Skeletal muscle cell (primary cell): ENCODE data around the gene AMIGO1.

ENCODE experiments used
- DNase-seq: peaks from one replicate; pipeline ENCODE4 v3.0.0-alpha.2; 2010; ENCODE audit warnings: low read depth
- H3K4me3 ChIP-seq: 2 replicates; pipeline ENCODE4 v1.5.1; 2011; ENCODE audit warnings: low read depth, mild to moderate bottlenecking, control low read depth, low read length, moderate library complexity

AMIGO1 gene

DNA sequence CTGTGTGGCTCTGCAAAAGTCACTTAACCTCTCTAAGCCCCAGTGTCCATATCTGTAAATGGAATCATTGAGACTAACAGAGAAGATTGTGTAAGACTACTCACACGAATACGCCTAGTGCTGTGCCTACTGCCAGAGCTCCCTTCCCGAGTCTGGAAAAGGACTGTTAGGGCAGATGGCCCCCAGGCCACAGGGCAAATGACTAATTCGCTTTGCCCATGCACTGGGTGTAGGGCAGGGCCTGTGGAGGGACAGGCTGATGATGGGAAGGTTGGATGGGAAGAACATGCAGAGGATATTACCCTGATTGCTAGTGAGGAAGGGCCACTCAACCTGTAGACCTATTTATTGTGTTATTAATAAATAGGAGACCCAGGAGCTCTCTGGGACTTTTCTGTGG lies 26.0 kb upstream of the AMIGO1 start:
- H3K4me3 ChIP-seq, result no peak overlapping the region
- DNase-seq, result no peak

DNA sequence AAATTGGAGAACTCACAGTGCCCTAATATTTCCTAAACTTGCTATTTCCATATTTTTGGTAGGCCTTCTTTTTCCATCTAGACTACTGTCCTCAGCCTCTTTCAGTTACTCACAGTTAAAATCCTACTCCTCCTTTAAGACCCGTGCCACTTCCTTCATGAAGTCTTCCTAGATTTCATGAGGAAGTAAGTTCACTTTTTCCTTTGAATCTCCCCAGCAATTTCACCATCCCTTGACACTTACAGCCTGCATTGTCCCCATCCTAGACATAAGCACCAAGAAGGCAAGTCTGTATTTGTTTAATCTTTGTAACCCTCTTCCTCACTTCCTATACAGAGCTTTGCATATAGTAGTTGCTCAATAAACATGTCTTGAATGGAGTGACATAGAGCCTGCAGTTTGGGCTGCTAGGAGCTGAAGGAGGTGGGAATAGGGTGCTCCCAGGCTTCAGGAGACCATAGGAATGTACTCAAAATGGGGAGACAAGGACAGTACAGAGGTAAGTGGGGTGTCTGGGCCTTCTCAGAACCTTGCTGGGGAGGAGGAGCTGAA lies 24.9 kb upstream of the AMIGO1 start:
- no peak for DNase-seq
- H3K4me3 ChIP-seq, result no peak overlapping the region

DNA sequence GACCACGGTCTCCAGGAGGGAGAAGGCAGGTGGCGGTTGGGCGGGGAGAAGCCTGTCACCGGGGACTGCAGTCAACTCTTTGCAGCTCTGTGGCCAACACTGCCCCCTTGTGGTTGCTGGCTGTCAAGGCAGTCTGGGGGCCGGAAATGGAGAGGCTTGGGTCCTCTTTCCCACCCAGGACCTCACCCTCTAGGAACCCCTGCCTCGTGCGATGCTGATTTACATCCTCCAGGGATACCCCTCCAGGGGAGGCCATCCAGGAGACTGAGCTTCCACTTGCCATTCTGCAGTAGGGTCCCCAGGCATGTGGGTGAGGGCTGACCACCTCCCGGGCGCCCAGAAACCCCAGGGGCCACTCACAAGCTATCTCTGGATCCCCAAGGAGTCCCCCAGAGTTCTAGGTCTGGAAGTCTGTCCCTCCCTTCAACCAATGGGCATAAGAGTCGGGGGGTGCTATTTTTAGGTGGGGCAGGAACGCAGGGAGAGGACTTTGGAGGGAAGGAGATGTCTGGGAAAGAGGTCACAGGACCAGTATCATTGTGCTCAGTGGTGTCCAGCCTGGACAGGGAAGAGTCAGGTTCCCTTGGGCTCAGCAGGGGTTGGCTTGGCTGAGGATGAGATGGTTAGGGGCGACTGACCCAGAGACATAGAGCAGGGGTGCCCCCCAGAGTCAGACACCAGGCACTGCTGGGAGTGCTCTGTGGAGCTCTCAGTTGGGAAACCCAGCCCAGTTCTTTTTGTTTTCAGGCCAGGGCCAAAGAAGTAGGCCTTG lies 23.0 kb upstream of the AMIGO1 start:
- peak overlapping the region; percentile 8 for H3K4me3 ChIP-seq
- DNase-seq, result no peak

DNA sequence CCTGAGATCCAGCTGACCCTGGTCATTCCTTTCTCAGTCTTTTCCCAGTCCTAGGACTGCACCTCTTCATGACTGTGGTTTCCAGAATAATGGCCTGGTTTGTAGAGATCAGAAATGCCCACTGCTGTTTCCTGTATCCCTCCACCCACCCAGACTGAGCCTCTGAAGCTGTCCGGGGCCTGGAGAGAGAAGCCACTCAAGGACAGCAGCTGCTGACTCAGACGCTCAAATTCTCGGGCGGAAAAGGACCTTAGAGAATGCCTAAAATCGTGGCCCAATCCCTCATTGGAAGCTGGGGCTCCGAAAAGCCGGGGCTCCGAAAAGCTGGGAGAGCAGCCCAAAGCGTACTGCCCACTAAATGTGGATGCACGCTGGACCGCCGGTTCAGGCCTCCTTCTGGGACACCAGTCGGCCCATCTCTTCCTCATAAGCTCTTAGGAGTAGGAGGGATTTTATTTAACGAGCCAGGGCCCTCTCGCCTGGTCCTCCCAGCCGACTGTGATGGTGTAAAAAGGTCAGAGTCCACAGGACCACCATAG lies 22.4 kb upstream of the AMIGO1 start:
- no peak overlapping the region for H3K4me3 ChIP-seq
- no peak for DNase-seq

DNA sequence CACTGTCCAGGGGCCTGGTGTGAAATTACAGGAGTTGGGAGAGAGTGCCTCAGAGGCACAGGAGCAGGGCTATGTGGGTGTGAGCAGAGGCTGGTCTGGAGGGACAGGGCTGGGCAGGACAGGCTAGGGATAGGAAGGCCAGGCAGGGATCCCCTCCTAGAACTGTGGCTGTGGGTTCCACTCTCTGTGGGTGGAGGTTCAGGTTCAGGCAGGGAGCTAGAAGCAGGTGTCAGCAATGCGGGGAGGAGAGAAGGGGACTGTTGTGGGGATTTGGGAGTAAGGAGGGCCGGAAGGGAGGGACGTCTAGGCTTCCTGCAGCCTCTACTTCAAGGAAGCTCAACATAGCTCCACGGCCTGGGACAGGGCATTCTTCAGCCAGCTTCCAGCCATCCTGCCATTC lies 21.9 kb upstream of the AMIGO1 start:
- H3K4me3 ChIP-seq, result no peak overlapping the region
- no peak for DNase-seq

DNA sequence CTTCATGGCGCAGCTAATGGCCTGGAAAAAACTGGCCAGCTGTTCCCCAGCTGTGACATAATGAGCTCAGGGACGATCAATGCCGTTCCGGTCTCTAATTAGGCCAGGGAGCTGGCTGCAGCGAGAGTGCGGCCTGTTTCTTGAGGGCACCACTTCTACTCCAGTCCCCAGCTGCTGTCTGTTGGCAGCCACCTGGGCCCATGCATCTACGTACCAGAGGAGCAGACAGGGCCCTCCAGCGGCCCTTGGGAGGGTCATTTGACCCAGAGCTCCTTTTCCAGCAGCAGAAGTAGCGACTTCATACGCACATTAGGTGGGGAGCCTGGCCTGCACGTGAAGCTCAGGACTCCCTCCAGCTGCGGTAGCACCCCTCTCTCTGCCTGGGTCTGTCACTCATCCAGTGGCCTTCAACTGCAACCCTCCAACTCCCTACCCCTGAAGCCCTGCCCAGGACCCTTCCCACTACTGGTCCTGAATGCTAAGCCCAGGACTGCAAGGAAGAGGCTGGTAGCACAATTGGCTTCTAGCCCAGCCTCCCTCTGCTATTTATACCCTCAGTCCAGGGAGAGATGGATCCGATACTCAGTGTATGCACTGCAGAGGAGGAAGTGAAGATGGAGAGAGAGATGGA lies 21.0 kb upstream of the AMIGO1 start:
- DNase-seq, result no peak
- H3K4me3 ChIP-seq, result no peak overlapping the region

DNA sequence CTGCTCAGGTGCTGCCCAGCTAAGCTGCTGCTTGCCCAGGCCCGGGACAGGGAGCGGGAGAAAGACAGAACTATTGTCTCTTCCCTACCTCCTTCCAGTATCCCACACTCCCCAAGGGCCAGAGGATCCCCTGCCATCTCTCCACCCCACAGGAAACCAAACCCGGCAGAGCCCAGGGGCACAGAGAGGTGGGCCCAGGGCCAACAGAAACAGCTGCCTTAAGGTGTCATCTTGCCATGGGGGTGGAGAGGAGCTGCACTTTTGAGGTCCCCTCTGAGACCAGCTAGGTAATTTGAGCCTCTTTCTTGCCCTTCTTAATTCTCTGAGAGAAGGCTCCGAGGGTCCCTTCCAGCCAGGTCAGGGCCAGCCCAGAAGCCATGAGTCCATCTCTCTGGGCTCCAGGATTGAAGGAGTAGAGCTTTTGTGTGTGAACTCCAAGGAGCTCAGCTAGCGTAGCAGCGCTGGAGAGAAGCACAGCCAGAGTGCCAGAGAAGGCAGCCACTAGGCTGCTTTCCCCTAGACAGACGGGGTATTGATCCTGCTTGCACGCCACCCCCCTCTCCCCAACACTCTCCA lies 20.4 kb upstream of the AMIGO1 start:
- DNase-seq, result no peak
- no peak overlapping the region for H3K4me3 ChIP-seq

DNA sequence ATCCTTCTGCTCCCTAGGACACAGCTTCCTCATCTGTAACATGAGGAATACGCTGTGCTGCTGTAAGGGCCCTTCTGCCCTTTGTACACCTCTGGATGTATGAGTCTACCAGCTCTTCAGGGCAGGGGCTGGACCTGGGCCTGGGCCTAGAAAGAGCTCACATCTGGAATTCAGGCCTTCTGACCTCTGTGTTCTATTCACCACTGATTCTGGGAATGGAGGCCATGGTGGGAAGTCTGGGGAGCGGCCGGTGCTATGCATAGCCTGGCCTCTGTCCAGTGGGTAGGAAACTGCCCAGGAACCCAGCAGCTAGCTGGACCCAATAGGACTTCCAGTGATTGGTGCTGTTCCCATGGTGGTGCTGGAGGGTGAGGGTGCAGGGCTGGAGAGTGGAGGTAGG lies 19.2 kb upstream of the AMIGO1 start:
- DNase-seq, result no peak
- no peak overlapping the region for H3K4me3 ChIP-seq

DNA sequence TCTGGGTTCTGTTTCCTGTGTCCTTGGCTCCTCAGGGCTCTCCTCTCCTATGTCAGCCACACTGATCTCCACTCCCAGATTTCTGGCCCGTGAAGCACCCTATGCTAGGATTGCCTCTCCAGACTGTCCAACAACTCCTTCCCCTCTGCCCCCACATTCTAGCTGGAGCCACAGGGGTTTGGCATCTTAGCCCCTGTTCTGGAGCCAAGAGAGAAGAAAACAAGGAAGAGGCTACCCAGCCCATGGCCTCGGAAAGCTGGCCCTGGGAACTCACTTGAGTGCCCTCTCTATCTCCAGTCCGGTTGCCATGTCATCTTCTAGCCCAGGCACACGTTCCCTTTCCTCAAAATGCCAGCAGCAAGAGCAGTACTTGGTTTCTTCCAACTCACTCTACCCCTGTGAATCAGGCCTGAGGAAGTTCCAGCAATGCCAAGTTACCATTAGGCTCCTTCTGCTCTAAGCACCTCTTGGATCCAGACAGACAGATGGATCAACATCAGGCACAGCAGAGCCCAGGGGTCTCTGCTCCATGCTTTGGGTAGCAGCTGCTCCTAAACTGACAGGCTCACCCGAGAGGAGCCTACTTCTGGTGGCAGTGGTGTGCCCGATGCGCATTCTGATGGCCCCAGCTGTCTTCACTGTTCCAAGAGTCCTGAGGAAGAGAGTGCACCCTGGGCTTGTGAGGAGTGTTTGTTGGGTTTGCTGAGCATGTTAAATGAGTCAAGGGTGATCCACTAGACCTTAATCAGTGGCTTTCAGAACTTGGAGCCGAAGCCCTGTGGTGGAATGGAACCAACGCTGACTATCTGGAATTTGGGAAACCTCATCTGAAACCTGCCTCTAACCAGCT lies 18.5 kb upstream of the AMIGO1 start:
- no peak for DNase-seq
- H3K4me3 ChIP-seq, result no peak overlapping the region

DNA sequence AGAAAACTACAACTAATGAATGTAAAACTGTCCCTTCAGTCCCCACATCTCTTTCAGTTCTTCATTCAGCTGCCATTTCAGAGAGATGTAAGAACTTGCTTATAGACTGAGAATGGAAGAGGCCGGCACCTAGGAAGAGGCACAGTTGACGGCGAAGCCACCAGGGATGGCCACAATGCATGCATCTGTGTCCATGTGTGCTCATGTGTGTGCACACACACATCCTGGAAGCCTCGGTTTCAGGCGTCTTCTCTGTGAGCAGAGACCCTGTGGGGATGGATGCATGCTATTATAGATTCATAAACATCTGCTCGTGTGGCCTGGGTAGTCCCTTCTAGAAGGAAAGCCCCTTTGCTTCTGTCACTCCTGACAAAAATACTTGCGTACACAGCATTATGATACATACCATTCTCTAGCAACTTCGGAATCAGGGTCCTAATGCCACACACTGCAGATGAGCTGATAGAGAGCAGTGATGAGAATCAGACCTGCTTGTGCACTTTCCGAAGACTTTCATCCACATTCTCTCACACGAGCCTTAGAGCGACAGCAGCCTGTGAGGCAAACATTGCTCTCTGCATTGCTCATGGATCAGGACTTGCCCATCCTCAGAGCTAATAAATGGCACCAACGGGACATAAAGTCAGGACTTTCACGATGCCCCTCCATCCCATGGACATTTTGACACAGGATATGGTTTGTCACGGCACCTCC lies 17.7 kb upstream of the AMIGO1 start:
- no peak for DNase-seq
- no peak overlapping the region for H3K4me3 ChIP-seq

DNA sequence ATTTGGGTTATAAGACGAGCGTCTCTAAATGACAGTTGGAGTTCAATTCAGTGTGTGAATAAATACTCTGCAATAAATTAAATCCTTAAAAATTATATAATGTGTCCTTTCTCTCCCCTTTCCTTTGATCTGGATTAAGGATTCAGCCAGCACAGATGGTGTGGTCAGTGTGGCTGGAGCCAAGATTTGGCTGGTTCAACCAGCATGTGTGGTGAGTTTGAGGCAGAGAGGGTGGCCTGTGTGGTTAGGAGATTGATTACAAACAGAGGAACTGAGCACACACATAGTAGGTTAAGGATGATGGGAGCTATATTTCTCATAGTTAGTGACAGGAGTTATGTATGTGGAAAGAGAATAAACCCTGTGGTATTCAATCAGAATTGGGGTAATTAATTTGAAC lies 14.2 kb upstream of the AMIGO1 start:
- no peak overlapping the region for H3K4me3 ChIP-seq
- DNase-seq, result no peak

DNA sequence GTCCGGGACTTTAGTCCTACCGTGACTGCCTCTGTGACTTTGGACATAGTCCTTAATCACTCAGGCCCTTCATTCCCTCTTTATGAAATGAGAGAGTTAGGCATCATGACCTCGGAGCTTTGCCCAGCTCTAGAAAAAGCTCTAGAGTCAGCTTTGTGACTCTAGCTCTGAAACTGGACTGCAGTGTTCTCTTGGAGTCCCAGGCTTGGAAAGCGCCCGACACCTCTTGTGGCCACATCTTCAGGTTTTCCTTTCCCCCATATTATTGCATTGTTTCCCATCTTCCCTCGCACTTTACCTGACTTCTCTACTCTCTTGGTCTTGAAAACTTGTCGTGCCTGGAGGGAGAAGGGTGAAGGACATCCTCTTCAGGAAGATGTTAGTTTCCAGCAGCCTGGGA lies 12.5 kb upstream of the AMIGO1 start:
- no peak overlapping the region for H3K4me3 ChIP-seq
- DNase-seq, result no peak

DNA sequence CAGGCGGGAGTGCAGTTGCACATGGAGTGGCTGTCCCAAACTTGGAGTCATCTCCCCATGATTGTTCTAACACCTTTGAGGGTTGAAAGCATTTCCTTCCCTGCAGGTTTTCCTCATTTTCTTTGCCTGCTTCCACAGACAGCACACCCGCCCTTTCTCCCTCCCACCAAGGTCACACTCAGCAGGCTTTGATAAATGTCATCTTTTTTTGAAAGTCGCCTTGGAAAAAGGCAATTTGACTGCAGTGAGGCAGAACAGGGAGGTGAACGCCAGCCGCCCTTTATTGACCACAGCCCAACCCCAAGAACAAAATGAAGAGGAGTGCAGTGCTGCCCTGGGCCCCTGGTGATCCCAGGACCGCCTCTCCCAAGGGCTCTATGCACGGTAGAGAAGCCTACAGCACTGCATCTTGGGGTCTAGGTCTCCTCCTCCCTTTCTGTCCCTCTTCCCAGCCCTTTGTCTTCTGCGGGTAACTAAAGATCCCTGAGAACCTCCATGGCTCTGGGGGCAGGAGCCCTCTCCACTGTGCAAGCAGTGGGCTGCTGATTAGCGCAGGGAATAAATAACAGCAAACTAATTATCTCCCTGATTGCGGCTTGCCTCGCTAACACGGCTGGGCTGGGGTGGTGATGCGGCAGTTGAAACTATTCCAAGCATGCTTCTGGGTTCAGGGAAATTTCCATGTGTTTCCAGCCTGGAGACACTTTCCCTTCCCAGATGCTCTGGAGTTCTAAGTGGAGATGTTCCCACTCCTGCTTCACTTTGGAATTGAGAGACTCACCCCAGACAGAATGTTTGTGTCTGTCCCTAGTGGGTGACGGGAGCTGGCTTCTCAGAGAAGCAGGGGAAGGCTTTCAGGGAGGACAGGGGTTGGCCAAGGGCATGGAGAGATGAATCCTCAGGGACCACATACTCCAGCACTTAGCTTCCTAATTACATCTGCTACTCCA lies 11.8 kb upstream of the AMIGO1 start:
- DNase-seq, result no peak
- H3K4me3 ChIP-seq, result no peak overlapping the region

DNA sequence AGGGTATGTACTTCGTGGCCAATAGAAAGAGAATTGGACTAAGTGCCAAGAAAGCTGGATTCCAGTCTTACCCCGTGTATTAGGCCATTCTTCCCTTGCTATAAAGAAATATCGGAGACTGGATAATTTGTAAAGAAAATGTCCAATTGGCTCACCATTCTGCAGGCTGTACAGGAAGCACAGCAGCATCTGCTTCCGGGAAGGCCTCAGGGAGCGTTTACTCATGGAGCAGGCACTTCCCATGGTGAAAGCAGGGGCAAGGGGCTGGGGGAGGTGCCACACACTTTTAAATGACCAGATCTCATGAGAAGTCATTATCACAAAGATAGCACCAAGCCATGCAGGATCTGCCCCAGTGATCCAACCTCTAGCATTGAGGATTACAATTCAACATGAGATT lies 7.8 kb upstream of the AMIGO1 start:
- DNase-seq, result no peak
- H3K4me3 ChIP-seq, result no peak overlapping the region

DNA sequence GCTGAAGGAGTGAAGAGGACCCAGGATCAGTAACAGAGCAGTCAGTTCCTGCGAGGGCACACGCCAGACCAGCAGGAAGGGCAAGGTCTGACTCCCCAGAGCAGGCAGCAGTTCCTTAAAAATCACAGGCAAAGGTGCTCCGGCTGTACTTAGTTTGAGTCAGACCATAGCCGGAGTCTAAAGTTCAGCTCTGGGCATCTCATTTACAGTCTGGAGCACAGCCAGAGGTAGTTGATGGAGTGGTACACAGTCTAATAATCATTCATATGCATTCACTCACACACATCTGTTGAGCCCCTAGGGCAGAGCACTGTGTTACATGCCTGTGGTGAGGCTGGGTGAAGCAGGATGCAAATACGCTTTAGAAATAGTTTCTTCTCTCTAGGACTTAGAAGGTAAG lies 7.3 kb upstream of the AMIGO1 start:
- DNase-seq, result no peak
- no peak overlapping the region for H3K4me3 ChIP-seq

DNA sequence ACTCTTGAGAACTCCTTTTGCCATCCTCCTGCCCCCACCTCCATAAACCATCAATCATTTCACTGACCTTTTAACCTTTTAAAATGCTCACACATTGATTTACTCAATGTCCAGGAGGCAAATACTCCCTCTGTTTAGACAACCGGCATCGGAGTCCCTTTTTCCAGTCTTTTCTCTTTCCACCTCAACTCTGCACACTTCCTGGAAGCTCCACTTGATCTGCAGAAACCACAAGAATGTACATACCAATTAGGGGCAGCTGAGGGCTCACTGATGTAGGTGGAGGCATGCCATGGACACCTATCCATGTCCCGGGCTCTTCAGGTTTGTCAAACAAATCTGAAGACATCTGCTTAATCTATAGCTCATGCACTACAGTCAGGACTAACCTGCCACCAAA lies 5.3 kb upstream of the AMIGO1 start:
- no peak overlapping the region for H3K4me3 ChIP-seq
- DNase-seq, result no peak

DNA sequence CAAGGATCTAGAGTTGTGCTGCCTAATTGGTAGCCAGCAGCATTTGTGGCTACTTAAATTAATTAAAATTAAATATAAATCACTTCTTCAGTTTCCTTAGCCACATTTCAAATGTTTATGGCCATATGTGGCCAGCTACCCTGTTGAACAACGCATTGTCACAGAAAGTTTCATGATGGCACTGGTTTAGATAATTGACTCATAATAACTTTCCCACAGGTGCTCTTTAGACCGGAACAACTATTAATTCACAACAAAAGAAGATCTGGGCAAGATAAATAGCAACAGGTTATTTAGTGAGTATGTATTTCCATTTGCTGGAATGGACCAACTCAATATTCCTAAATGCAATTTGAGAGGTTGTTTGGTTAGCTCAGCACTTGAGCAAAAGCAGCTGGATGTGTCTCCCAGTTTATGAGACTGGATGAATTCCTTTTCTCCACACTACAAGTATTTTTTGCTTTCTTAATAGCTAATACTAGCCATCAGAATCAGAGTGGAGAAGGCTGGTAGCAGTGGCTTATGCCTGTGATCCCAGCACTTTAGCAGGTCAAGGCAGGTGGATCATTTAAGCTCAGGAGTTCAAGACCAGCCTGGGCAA lies 3.7 kb upstream of the AMIGO1 start:
- H3K4me3 ChIP-seq, result no peak overlapping the region
- no peak for DNase-seq

DNA sequence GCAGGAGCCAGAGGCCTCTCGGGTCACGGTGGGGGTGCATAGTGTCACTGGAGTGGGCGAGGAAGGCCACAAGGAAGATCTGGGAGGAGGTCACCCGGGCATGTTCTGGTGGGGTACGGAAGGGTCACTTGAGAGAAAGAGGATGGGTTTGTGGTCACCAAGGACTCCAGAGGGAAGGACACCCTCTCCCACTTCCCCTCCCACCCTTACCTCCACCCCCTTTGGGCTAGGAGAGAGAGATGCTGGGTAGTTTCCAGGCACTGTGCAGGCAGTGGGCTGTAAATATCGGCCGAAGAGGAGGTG lies 703 bp downstream of the AMIGO1 start:
- H3K4me3 ChIP-seq, result no peak overlapping the region

More for the DNA sequence above, 703 bp downstream of the AMIGO1 start:
- DNase-seq, result no peak
